ENCODE results near the gene OR10J1.
"Not testable (repeated sequence)": the region's sequence is repeated elsewhere in the genome, so short reads cannot be mapped to it uniquely, and the experiment has no call there.

Gene OR10J1, protein sequence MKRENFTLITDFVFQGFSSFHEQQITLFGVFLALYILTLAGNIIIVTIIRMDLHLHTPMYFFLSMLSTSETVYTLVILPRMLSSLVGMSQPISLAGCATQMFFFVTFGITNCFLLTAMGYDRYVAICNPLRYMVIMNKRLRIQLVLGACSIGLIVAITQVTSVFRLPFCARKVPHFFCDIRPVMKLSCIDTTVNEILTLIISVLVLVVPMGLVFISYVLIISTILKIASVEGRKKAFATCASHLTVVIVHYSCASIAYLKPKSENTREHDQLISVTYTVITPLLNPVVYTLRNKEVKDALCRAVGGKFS

GRCh38 chr1:159439422-159439821 is at the start of gene OR10J1:
Gene OR10J1, plus strand, starts transcription at chr1:159439722. Its CDS starts 70 bp downstream, at chr1:159439792.
- DNase-seq: no peak

- no peak for DNase-seq
Measured at GRCh38 chr1:159406821-159407220, 32.7 kb upstream of the OR10J1 start.

- no peak for DNase-seq
Measured at GRCh38 chr1:159408862-159409400, 30.6 kb upstream of the OR10J1 start.

GRCh38 chr1:159421821-159422220 is 17.7 kb upstream of the OR10J1 start:
- no peak for DNase-seq

GRCh38 chr1:159428536-159428935 is 11.0 kb upstream of the OR10J1 start:
- DNase-seq: no peak

GRCh38 chr1:159429074-159429861 is 10.3 kb upstream of the OR10J1 start:
- no peak for DNase-seq

DNA sequence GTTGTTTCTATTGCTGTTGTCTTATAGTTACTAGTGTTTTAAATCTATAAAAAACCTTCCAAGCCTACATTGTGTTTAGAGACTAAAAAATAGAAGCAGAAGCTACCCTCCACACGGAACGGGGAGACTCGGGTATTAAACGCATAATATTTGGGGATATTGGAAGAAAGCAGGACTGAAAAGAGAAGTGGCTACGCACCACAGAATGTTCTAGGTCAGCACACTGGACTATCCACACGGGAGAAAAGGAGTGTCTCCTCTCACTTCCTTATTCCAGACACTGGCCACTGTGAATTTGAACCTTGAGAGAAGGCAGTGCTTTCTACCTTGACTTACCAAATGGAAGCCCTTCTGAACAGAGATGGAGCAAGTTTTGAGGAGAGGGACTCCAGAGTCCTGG is 8.5 kb upstream of the OR10J1 start:
- DNase-seq: no peak

DNA sequence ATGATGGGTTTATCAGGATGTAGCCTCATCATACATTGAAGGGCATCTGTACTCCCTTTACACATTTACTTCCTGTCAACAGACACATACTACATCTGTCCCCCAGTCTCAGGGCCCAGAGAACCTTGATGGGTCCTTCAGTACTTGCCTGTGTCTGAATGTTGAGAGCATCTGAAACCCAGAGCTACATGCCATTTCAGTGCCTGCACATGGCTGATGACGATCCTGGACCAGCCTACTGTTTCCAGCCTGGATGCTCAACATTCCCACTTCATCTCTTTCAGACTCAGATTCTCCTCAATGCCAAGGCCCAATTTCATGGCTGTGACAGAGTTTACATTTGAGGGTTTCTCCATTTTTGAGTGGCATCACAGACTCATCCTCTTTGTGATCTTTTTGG is 7.6 kb upstream of the OR10J1 start, which contains the start of gene OR10J4:
TSS of gene OR10J4 (plus strand) at position 301 of the 400 bp plus-strand sequence.
- no peak for DNase-seq

GRCh38 chr1:159436469-159436868 is 3.1 kb upstream of the OR10J1 start:
- DNase-seq: no peak

- DNase-seq: no peak
Measured at GRCh38 chr1:159441360-159441759, 1.8 kb downstream of the OR10J1 start.

- no peak for DNase-seq
Measured at GRCh38 chr1:159442428-159442827, 2.9 kb downstream of the OR10J1 start.

- no peak for DNase-seq
Measured at GRCh38 chr1:159443066-159443750, 3.7 kb downstream of the OR10J1 start.

GRCh38 chr1:159444511-159444910 is 5.0 kb downstream of the OR10J1 start:
- no peak for DNase-seq

DNA sequence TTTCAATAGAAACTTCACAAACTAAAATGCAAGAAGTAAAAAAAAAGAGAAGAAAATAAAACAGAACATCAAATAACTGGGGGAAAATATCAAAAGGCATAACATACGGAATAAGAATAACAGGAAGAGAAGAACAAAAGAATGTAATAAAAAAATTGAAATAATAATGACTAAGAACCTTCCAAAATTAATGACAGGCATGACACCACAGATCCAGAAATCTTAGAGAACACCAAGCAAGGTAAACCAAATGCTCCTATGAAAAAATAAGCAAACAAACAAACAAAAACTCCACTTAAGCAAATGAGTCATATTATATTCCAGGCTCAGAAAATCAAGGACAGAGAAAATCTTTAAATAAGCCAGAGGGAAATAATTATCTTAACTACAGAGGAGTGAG is 8.7 kb downstream of the OR10J1 start:
- no peak for DNase-seq

GRCh38 chr1:159449605-159450004 is 10.1 kb downstream of the OR10J1 start:
- DNase-seq: not testable (repeated sequence)

- DNase-seq: no peak
Measured at GRCh38 chr1:159459551-159459950, 20.0 kb downstream of the OR10J1 start.

- no peak for DNase-seq
Measured at GRCh38 chr1:159465191-159465603, 25.7 kb downstream of the OR10J1 start.

DNA sequence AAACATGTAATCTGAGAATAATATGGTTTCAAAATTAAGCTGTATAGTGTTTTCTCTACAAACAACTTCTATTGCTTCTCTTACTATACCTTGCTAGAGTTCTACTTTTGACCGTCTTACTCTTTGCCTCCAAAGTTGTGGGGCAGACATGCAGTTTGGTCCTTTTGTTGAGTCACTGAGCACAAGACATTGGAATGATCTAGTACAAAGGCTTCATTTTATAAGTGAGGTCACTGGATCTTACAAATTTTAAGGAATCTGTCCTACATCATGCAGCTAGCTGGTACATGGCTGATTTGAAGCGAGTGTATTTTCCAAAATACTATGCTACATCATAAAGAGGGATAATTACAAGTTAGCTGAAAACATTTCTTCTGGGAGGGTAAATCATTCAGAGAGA is 28.8 kb downstream of the OR10J1 start:
- DNase-seq: no peak

DNA sequence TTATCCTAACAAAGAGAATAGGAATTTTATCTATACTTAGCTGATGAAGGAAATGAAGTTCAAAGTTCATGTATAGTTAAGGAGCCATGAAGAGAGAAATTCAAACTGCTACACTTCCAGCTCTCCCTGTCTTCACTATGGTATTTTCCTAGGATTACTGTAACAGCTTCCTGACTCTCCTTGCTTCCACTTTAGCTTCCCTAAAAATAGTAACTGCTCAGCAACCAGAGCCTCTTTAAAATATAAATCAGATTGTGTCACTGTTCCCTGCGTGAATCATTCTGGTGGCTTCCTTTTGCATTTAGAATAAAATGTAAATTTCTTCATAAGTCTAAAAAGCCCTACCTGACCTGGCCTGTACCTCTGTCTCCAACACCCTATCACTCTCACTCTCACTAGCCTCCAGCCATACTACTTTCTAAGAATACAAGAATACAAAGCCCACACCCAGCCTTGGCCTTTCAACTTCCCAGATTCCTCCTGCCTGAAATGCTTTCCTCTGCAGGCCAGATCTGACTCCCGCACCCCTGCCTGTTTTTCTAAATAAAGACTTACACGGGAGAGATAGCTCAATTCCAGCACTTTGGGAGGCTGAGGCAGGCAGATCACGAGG is 30.5 kb downstream of the OR10J1 start:
- no peak for DNase-seq

DNA sequence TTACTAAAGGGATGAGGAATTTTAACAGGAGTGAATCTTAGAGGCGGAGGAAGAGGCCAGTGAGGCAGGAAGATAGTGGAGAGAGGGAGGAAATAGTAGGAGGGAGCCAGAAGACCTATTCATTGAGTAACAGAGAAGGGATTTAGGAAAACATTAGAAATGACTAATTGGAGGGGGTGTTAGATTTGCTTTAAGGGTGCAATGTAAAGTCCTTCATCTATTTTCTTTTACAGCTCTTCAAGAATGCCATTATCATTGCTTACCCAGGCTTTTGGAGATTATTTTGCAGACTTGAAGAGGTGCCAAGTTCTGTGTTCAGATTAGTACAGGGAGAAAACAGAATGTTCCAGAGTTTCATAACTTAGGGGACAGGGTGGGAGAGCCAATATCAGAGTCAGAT is 33.8 kb downstream of the OR10J1 start:
- DNase-seq: no peak

GRCh38 chr1:159474926-159475325 is 35.4 kb downstream of the OR10J1 start:
- DNase-seq: no peak

GRCh38 chr1:159483501-159483900 is 44.0 kb downstream of the OR10J1 start:
- DNase-seq: no peak
